GM12878 (cell line): Measurements from ENCODE around the gene SIAH2. TPM values are rescaled to one million over a fixed set of nuclear protein-coding genes. Genes with fewer than 3 reads are reported as not detected.
A peak's percentile ranks its signal among the peaks of the same experiment; 100 is the strongest.

Experiments
- ATAC-seq: fragments of 200-7000 bp; cut with Tn5 transposase; 3 replicates; pipeline ENCODE4 v1.9.1; 2020; ENCODE audit warnings: mild to moderate bottlenecking, moderate library complexity
- BruUV-seq: library from RNA; stranded (reverse); fragments of 400-500 nt; replicated peaks from 2 replicates; lab custom pipeline; 2021; lab: Mats Ljungman, UMichigan
- CTCF ChIA-PET: fragments of 300-600 bp; sonication (Branson Sonifier 250); formaldehyde crosslinking; extraction: SDS; loops from one replicate; lab custom pipeline; 2021; ENCODE audit warnings: inconsistent platforms; lab: Yijun Ruan, JAX
- POLR2A ChIA-PET: fragments of 350-600 bp; formaldehyde crosslinking; extraction: SDS; loops from one replicate; lab custom pipeline; 2021; ENCODE audit warnings: inconsistent platforms; lab: Charles Lee
- RAD21 ChIA-PET: fragments of 300-600 bp; sonication (Branson Sonifier 250); formaldehyde crosslinking; loops from one replicate; lab custom pipeline; 2023; ENCODE audit warnings: antibody characterized with exemption; ENCODE audit not compliant: unreplicated experiment; lab: Charles Lee
- SMC1A ChIA-PET: fragments of 300-600 bp; sonication (Branson Sonifier 250); formaldehyde crosslinking; loops from one replicate; lab custom pipeline; 2023; ENCODE audit not compliant: unreplicated experiment, uncharacterized antibody; lab: Charles Lee
- DNase-seq: peaks from one replicate; pipeline ENCODE4 v3.0.0-alpha.2; 2011; ENCODE audit warnings: low read depth, low spot score
- FAIRE-seq: peaks from 3 replicates; lab custom pipeline; 2011; peaks lifted over from hg19 to GRCh38; lab: Jason Lieb, UNC
- H2AFZ ChIP-seq: 2 replicates; pipeline ENCODE4 v1.6.0; 2011; ENCODE audit warnings: low read depth, low read length, control low read depth; ENCODE audit not compliant: control insufficient read depth
- H3K27ac ChIP-seq: 2 replicates; pipeline ENCODE4 v1.5.1; 2011; ENCODE audit warnings: control low read depth; ENCODE audit not compliant: control insufficient read depth, insufficient read depth
- H3K27me3 ChIP-seq, 2 experiments: replicated peaks in 1 of 2; 2 replicates each; pipeline versions ENCODE4 v1.6.0 to v1.6.1; 2011; ENCODE audit warnings: low read length in 1 of 2; ENCODE audit not compliant: control insufficient read depth in 2 of 2, insufficient read depth in 2 of 2
- H3K36me3 ChIP-seq, 2 experiments: 2 replicates each; pipeline ENCODE4 v1.5.1; 2011; ENCODE audit warnings: low read length in 1 of 2; ENCODE audit not compliant: control insufficient read depth in 2 of 2, insufficient read depth in 2 of 2
- H3K4me1 ChIP-seq: 2 replicates; pipeline ENCODE4 v1.6.1; 2011; ENCODE audit warnings: mild to moderate bottlenecking, low read length, moderate library complexity, mixed read lengths; ENCODE audit not compliant: control insufficient read depth, insufficient read depth
- H3K4me2 ChIP-seq: 2 replicates; pipeline ENCODE4 v1.6.0; 2011; ENCODE audit warnings: control low read depth; ENCODE audit not compliant: control insufficient read depth, insufficient read depth
- H3K4me3 ChIP-seq: fragments of 200-600 bp; sonication (generic); 2 replicates; pipeline ENCODE4 v1.5.1; 2016
- H3K79me2 ChIP-seq: 2 replicates; pipeline ENCODE4 v1.6.0; 2011; ENCODE audit warnings: low read length; ENCODE audit not compliant: control insufficient read depth, insufficient read depth
- H3K9ac ChIP-seq: 2 replicates; pipeline ENCODE4 v1.8.0; 2011; ENCODE audit warnings: low read length, control low read depth, mixed read lengths; ENCODE audit not compliant: control insufficient read depth, insufficient read depth
- H3K9me3 ChIP-seq: replicated peaks from 3 replicates; pipeline ENCODE4 v1.5.1; 2011; ENCODE audit warnings: mild to moderate bottlenecking, low read length; ENCODE audit not compliant: control insufficient read depth, insufficient read depth
- H4K20me1 ChIP-seq: 2 replicates; pipeline ENCODE4 v1.6.0; 2011; ENCODE audit not compliant: control insufficient read depth, insufficient read depth
- JUND ChIP-seq: IDR thresholded peaks from 2 replicates; pipeline ENCODE4 v1.6.1; 2012; ENCODE audit warnings: low read depth, mild to moderate bottlenecking, low read length, improper control_type of control experiment, moderate library complexity
- RBBP5 ChIP-seq: fragments of 200-600 bp; sonication (generic); conservative IDR thresholded peaks from 2 replicates; pipeline ENCODE4 v1.6.1; 2016
- RELA ChIP-seq: fragments of 450-650 bp; IDR thresholded peaks from 2 replicates; pipeline ENCODE4 v1.8.0; 2014; ENCODE audit warnings: borderline replicate concordance; ENCODE audit not compliant: partially characterized antibody
- SMARCA5 ChIP-seq: fragments of 450-650 bp; IDR thresholded peaks from 2 replicates; pipeline ENCODE4 v1.6.1; 2017; ENCODE audit warnings: mild to moderate bottlenecking
- STAT1 ChIP-seq: fragments of 450-650 bp; conservative IDR thresholded peaks from 2 replicates; pipeline ENCODE4 v1.6.1; 2014; ENCODE audit warnings: antibody characterized with exemption, mild to moderate bottlenecking
- SUPT20H ChIP-seq: IDR thresholded peaks from 2 replicates; pipeline ENCODE4 v1.6.1; 2011; ENCODE audit warnings: low read depth, mild to moderate bottlenecking, low read length, moderate library complexity, borderline replicate concordance; ENCODE audit not compliant: control insufficient read depth
- ZNF274 ChIP-seq: IDR thresholded peaks from one replicate; pipeline ENCODE4 v1.8.0; 2011; ENCODE audit not compliant: insufficient read length, insufficient read depth
- WGBS: methylation state at CpG from one replicate; pipeline ENCODE4 v1.1.6; 2016; ENCODE audit warnings: low lambda C conversion rate; ENCODE audit not compliant: insufficient replicate concordance, insufficient coverage; ENCODE audit errors: missing lambda C conversion rate; 5-methylcytosine and 5-hydroxymethylcytosine counted together
- in situ Hi-C: fragments of 300-500 bp; cut with MboI; formaldehyde crosslinking; loops from 9 replicates; pipeline ENCODE4 v1.14.3; 2018; ENCODE audit warnings: mixed read lengths
- intact Hi-C: fragments of 100-400 bp; cut with micrococcal nuclease; formaldehyde crosslinking; loops from one replicate; pipeline ENCODE4 v1.14.2; 2022; ENCODE audit not compliant: unreplicated experiment
- polyA plus RNA-seq, 11 experiments: library from polyadenylated mRNA; depleted of rRNA in 4 of 11; unstranded in 6 of 11; stranded (reverse) in 5 of 11; fragments of >200 nt; fragmentation: Nextera tagmentation in 4 of 11; fragmentation: Illumina TruSeq in 1 of 11; extraction: Ambion mirVana in 4 of 11; extraction: Trizol in 1 of 11; gene quantifications; 1 replicate in 1 of 11; 2 replicates in 10 of 11; pipeline versions ENCODE4 v1.2.1 to v1.2.3, GENCODE V29; 2011 to 2016; ENCODE audit warnings: inconsistent platforms in 2 of 11, missing spikeins in 2 of 11, low read depth in 1 of 11
- total RNA-seq, 4 experiments: library from RNA; depleted of rRNA in 3 of 4; stranded (reverse); fragments of >200 nt in 3 of 4; fragmentation: Illumina TruSeq in 1 of 4; extraction: Trizol in 1 of 4; gene quantifications; 2 replicates each; pipeline versions ENCODE4 v1.2.1 to v1.2.3, GENCODE V29; 2013 to 2021
- TF ChIP-seq, protein P1 (sequence below): fragments of 450-650 bp; formaldehyde crosslinking; IDR thresholded peaks from 2 replicates; pipeline ENCODE4 v1.4.0; 2022; ENCODE audit warnings: mild to moderate bottlenecking, moderate library complexity
- TF ChIP-seq, protein P2 (sequence below): IDR thresholded peaks from 2 replicates; pipeline ENCODE4 v1.6.1; 2012; ENCODE audit warnings: improper control_type of control experiment, low read depth, low read length; ENCODE audit not compliant: insufficient replicate concordance

The SIAH2 gene
- total and polyA plus RNA-seq, 10 of the 15 experiments (the other 5 are each of a cell fraction or from before 2014, with no cell fraction given): 3.3 to 51.5 (median 29.7) TPM

DNA sequence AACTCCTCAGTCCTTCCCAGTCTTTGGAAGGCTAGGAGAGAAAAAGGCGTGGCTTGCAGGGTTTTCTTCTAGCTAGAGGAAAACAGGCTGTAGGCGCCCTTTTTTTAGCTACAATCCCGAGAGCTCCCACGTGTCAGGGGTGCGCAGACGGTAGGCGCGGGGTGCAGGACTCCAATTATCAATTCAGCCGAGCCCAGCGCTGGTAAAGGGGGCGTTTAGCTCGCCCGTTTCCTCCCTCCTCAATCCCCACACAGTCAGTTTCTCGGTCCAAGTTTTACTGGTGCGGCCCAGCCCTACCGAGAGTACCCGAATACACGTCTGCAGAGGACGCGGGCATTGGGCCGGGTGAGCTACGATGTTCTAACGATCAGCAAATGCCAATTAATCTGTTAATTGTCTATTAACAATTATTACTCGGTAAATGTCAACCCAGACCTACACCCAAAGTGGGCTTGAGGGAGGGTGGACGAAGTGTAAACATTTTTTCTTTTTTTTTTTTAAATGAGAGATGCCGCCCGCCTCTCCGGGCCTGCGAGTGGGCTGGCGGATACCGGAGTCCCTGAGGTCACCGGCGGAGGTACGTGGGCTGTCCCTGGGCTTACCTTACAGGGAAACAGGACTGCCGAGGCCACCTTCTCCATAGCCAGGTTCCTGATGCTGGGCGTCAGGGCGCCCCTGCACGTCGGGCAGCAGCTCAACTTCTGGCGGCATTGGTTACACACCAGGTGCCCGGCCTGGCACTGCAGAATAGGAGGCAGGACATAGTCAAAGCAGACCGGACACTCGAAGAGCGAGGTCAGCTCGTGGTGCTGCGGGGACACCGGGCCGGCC, 923 bp downstream of the SIAH2 start (continued):
- no peak for TF ChIP-seq RBBP5

DNA sequence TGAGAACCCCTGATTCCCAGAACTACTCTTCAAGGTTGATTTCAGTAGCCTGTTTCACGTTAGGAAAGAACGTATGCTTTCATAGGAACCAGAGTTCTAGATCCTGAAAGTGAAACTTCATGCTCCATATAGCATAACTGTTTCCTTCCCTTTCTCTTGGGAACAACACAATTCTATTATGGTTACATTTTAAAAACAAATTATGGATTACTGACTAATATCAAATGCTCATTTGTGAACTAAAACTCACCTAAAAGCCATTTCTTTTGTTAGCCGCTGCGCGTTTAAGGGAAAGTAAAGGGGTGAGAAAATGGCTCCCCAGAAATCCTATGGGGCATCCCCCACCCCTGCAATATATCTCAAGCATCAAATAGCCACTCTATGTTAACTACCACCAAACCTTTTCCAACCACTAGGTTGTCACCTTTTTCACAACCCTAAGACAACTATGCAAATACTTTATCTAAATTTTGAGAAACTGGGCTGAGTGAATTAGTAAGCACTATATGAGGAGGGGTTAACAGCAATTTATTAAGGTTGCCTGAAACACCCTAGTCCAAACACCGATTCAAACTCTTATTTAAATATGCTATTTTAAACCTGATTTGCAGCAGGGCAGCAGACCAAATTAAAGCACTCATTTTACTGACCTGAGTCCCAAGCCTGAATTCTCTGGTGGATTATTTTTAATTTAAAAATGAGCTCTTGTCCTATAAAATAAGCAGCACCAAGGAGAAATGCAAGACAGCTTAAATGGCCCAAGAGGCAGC, 2.4 kb downstream of the SIAH2 start:
- ATAC-seq (peak; percentile 49), DNase-seq (peak; percentile 45), FAIRE-seq (no peak)
- CTCF ChIA-PET: interaction anchor here (0.8 to 3.6 kb wide), 8 partner anchors 14 to 348 kb away, joined by 3 to 23 read pairs (median 7); no protein-coding TSS in a partner anchor
- peak overlapping the region; percentile 77 for H3K27ac ChIP-seq
- peak overlapping the region; percentile 87 for H3K9ac ChIP-seq
- H3K4me2 ChIP-seq: peak overlapping the region; percentile 78
- peaks cover 12% of the 10 kb centered on the region for H3K4me1 ChIP-seq
- BruUV-seq: no TSS peak
- WGBS: 2% methylated on average over 6 of the region's 6 CpGs
- H3K79me2 ChIP-seq: peaks cover 83% of the 10 kb centered on the region
- POLR2A ChIA-PET: interaction anchor here (0.9 to 7.1 kb wide), 13 partner anchors 9 to 162 kb away, joined by 3 to 40 read pairs (median 5); partner anchors contain the start of gene SELENOT
- H3K9me3 ChIP-seq: no peaks in the 10 kb centered on the region
- no peaks in the 10 kb centered on the region for H3K27me3 ChIP-seq
- H2AFZ ChIP-seq: no peak overlapping the region
- H4K20me1 ChIP-seq: no peaks in the 10 kb centered on the region
- RAD21 ChIA-PET: interaction anchor here (0.7 to 6.6 kb wide), 13 partner anchors 11 to 215 kb away, joined by 3 to 36 read pairs (median 6); partner anchors contain the start of genes EIF2A, ERICH6, SELENOT and SERP1
- intact Hi-C loops: loop anchor here (2.0 to 5.0 kb wide), 4 partner anchors 22 to 1512 kb away; no protein-coding TSS in a partner anchor
- H3K36me3 ChIP-seq: no peaks in the 10 kb centered on the region; a peak in 1 of 4 replicates
- SMC1A ChIA-PET: interaction anchor here (0.7 to 8.5 kb wide), 20 partner anchors 11 to 237 kb away, joined by 3 to 68 read pairs (median 6); partner anchors contain the start of gene ERICH6
- peak overlapping the region; percentile 94 for H3K4me3 ChIP-seq
- in situ Hi-C loops: no loop called here
- TF ChIP-seq RELA: peak; percentile 59
- no peak for TF ChIP-seq SMARCA5
- TF ChIP-seq, protein P1, sequence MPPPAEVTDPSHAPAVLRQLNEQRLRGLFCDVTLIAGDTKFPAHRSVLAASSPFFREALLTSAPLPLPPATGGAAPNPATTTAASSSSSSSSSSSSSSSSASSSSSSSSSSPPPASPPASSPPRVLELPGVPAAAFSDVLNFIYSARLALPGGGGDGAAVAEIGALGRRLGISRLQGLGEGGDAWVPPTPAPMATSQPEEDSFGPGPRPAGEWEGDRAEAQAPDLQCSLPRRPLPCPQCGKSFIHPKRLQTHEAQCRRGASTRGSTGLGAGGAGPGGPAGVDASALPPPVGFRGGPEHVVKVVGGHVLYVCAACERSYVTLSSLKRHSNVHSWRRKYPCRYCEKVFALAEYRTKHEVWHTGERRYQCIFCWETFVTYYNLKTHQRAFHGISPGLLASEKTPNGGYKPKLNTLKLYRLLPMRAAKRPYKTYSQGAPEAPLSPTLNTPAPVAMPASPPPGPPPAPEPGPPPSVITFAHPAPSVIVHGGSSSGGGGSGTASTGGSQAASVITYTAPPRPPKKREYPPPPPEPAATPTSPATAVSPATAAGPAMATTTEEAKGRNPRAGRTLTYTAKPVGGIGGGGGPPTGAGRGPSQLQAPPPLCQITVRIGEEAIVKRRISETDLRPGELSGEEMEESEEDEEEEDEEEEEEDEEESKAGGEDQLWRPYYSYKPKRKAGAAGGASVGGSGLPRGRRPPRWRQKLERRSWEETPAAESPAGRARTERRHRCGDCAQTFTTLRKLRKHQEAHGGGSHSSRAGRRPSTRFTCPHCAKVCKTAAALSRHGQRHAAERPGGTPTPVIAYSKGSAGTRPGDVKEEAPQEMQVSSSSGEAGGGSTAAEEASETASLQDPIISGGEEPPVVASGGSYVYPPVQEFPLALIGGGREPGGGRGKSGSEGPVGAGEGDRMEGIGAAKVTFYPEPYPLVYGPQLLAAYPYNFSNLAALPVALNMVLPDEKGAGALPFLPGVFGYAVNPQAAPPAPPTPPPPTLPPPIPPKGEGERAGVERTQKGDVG (CRISPR knock-in tag): no peak
- TF ChIP-seq STAT1: no peak
- TF ChIP-seq, protein P2, sequence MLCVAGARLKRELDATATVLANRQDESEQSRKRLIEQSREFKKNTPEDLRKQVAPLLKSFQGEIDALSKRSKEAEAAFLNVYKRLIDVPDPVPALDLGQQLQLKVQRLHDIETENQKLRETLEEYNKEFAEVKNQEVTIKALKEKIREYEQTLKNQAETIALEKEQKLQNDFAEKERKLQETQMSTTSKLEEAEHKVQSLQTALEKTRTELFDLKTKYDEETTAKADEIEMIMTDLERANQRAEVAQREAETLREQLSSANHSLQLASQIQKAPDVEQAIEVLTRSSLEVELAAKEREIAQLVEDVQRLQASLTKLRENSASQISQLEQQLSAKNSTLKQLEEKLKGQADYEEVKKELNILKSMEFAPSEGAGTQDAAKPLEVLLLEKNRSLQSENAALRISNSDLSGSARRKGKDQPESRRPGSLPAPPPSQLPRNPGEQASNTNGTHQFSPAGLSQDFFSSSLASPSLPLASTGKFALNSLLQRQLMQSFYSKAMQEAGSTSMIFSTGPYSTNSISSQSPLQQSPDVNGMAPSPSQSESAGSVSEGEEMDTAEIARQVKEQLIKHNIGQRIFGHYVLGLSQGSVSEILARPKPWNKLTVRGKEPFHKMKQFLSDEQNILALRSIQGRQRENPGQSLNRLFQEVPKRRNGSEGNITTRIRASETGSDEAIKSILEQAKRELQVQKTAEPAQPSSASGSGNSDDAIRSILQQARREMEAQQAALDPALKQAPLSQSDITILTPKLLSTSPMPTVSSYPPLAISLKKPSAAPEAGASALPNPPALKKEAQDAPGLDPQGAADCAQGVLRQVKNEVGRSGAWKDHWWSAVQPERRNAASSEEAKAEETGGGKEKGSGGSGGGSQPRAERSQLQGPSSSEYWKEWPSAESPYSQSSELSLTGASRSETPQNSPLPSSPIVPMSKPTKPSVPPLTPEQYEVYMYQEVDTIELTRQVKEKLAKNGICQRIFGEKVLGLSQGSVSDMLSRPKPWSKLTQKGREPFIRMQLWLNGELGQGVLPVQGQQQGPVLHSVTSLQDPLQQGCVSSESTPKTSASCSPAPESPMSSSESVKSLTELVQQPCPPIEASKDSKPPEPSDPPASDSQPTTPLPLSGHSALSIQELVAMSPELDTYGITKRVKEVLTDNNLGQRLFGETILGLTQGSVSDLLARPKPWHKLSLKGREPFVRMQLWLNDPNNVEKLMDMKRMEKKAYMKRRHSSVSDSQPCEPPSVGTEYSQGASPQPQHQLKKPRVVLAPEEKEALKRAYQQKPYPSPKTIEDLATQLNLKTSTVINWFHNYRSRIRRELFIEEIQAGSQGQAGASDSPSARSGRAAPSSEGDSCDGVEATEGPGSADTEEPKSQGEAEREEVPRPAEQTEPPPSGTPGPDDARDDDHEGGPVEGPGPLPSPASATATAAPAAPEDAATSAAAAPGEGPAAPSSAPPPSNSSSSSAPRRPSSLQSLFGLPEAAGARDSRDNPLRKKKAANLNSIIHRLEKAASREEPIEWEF: peak; percentile 75
- no peak for TF ChIP-seq JUND
- no peak for TF ChIP-seq SUPT20H
- TF ChIP-seq ZNF274: no peak
